HPDE6-E6E7 (cell line): Measurements from ENCODE around the gene PARN.
A peak's percentile ranks its signal among the peaks of the same experiment; 100 is the strongest.
"Not testable (repeated sequence)": the region's sequence is repeated elsewhere in the genome, so short reads cannot be mapped to it uniquely, and the experiment has no call there.

ENCODE experiments used
- DNase-seq: peaks from one replicate; pipeline ENCODE4 v3.0.0; 2011; ENCODE audit warnings: missing footprints; ENCODE audit errors: extremely low spot score

Gene PARN

GRCh38 chr16:14632693-14633569 is 2.9 kb upstream of the PARN start, which contains the start of gene BFAR:
Gene BFAR (plus strand): TSS chr16:14632951. CDS start chr16:14644347, 11,396 bp downstream.
- peak; percentile 94 for DNase-seq

- not testable (repeated sequence) for DNase-seq
Measured at GRCh38 chr16:14630620-14631330, 715 bp upstream of the PARN start.

- no peak for DNase-seq
Measured at GRCh38 chr16:14629612-14629918, 495 bp downstream of the PARN start.

- no peak for DNase-seq
Measured at GRCh38 chr16:14628806-14629611, 1.1 kb downstream of the PARN start.

- no peak for DNase-seq
Measured at GRCh38 chr16:14627078-14627477, 3.0 kb downstream of the PARN start.

GRCh38 chr16:14618566-14618965 is 11.5 kb downstream of the PARN start:
- no peak for DNase-seq

GRCh38 chr16:14616280-14616679 is 13.8 kb downstream of the PARN start:
- no peak for DNase-seq

- no peak for DNase-seq
Measured at GRCh38 chr16:14613991-14614390, 16.1 kb downstream of the PARN start.

- DNase-seq = no peak
Measured at GRCh38 chr16:14611660-14612059, 18.4 kb downstream of the PARN start.

GRCh38 chr16:14609716-14610115 is 20.3 kb downstream of the PARN start:
- no peak for DNase-seq

- no peak for DNase-seq
Measured at GRCh38 chr16:14608604-14609003, 21.5 kb downstream of the PARN start.

GRCh38 chr16:14608111-14608566 is 21.9 kb downstream of the PARN start:
- DNase-seq = no peak

GRCh38 chr16:14606102-14606501 is 24.0 kb downstream of the PARN start:
- no peak for DNase-seq

GRCh38 chr16:14602443-14602963 is 27.6 kb downstream of the PARN start:
- no peak for DNase-seq

- DNase-seq = no peak
Measured at GRCh38 chr16:14600164-14600563, 29.9 kb downstream of the PARN start.

- no peak for DNase-seq
Measured at GRCh38 chr16:14586637-14587305, 43.3 kb downstream of the PARN start.

- no peak for DNase-seq
Measured at GRCh38 chr16:14585287-14585686, 44.8 kb downstream of the PARN start.

- not testable (repeated sequence) for DNase-seq
Measured at GRCh38 chr16:14580926-14581325, 49.1 kb downstream of the PARN start.

- no peak for DNase-seq
Measured at GRCh38 chr16:14579266-14579665, 50.8 kb downstream of the PARN start.

GRCh38 chr16:14576532-14576931 is 53.5 kb downstream of the PARN start:
- no peak for DNase-seq

GRCh38 chr16:14576069-14576468 is 54.0 kb downstream of the PARN start:
- no peak for DNase-seq
